ENCODE results near the gene DLEU7.

DLEU7 gene

GRCh38 chr13:50866817-50867636, 23.5 kb upstream of the DLEU7 start:
- TF ChIP-seq CTCF (IDR thresholded peaks at IDR 0.05; ENCODE audit: low read depth, low read length, missing control alignments) = no peak
- no peak for DNase-seq (ENCODE audit: low read depth)
- H3K4me3 ChIP-seq (ENCODE audit: low read depth, low read length) = no peak overlapping the region
- in situ Hi-C loops (cut with HindIII; ENCODE audit: low sequenced_read_pairs) = no loop called here

- H3K4me3 ChIP-seq (ENCODE audit: low read depth, low read length) = no peak overlapping the region
- no peak for DNase-seq (ENCODE audit: low read depth)
- in situ Hi-C loops (cut with HindIII; ENCODE audit: low sequenced_read_pairs) = no loop called here
- no peak for TF ChIP-seq CTCF (IDR thresholded peaks at IDR 0.05; ENCODE audit: low read depth, low read length, missing control alignments)
Measured at GRCh38 chr13:50864492-50864891, 21.0 kb upstream of the DLEU7 start.

- DNase-seq (ENCODE audit: low read depth) = no peak
Measured at GRCh38 chr13:50855681-50856080, 12.2 kb upstream of the DLEU7 start.

DNA sequence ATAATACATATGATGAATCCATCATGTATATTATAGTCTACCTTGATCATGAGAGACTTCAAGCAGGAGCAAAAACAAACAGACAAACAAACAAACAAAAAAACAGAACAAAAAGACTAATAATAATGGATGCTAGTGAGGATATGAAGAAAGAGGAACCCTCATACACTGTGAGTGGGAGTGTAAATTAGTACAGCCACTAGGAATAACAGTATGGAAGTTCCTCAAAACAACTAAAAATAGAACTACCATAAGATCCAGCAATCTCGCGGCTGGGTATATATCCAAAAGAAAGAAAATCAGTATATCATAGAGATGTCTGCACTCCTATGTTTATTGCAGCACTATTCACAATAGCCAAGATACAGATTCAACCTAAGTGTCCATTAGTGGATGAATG, 7.0 kb upstream of the DLEU7 start:
- in situ Hi-C loops (cut with HindIII; ENCODE audit: low sequenced_read_pairs) = no loop called here
- no peak for TF ChIP-seq CTCF (IDR thresholded peaks at IDR 0.05; ENCODE audit: low read depth, low read length, missing control alignments)
- H3K4me3 ChIP-seq (ENCODE audit: low read depth, low read length) = no peak overlapping the region
- no peak for DNase-seq (ENCODE audit: low read depth)

More at GRCh38 chr13:50855681-50856080, 12.2 kb upstream of the DLEU7 start:
- in situ Hi-C loops (cut with HindIII; ENCODE audit: low sequenced_read_pairs) = no loop called here
- no peak for TF ChIP-seq CTCF (IDR thresholded peaks at IDR 0.05; ENCODE audit: low read depth, low read length, missing control alignments)
- H3K4me3 ChIP-seq (ENCODE audit: low read depth, low read length) = no peak overlapping the region

GRCh38 chr13:50847501-50847900, 4.0 kb upstream of the DLEU7 start:
- TF ChIP-seq CTCF (IDR thresholded peaks at IDR 0.05; ENCODE audit: low read depth, low read length, missing control alignments) = no peak
- H3K4me3 ChIP-seq (ENCODE audit: low read depth, low read length) = no peak overlapping the region
- in situ Hi-C loops (cut with HindIII; ENCODE audit: low sequenced_read_pairs) = no loop called here
- DNase-seq (ENCODE audit: low read depth) = no peak

DNA sequence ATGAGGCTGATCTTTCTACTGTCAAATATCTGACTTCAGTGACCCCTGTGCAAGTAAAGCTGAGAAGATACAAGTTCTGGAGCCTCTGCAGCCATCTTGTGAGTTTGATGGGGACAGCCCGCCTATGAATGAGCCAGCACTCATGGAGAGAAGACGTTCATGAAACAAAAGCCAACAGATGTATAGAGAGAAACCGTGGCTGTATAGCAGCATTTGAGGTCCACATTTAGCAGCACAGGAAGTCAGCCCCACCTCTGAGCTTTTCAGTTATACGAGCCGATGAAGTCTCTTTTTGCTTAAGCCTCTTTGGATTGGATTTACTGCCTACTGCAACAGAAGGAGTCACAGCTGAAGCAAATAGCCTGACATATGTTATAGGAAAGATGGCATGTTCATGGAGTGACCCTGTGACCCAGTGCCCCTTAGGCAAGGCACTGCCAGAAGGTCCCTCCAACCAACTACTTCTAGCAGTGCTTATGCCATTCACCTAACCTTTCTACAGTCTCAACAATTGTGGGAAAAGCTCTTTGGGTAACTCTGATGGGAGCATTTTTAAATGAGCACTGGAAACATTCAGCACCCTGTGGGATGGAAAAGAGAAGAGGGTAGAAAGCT, 3.5 kb upstream of the DLEU7 start:
- DNase-seq (ENCODE audit: low read depth) = no peak
- no peak overlapping the region for H3K4me3 ChIP-seq (ENCODE audit: low read depth, low read length)
- in situ Hi-C loops (cut with HindIII; ENCODE audit: low sequenced_read_pairs) = no loop called here
- TF ChIP-seq CTCF (IDR thresholded peaks at IDR 0.05; ENCODE audit: low read depth, low read length, missing control alignments) = no peak
